Fibroblast of mammary gland (primary cell): ENCODE results near the gene CSAD.

Experiments used
- DNase-seq: peaks from one replicate; pipeline ENCODE4 v3.0.0-alpha.2; 2010; ENCODE audit warnings: low read depth
- H3K4me3 ChIP-seq: 2 replicates; pipeline ENCODE4 v1.5.1; 2011; ENCODE audit warnings: low read depth, mild to moderate bottlenecking, low read length, moderate library complexity; ENCODE audit not compliant: control insufficient read depth
- TF ChIP-seq, protein P1 (sequence below): conservative IDR thresholded peaks from 2 replicates; pipeline ENCODE4 v1.5.1; 2011; ENCODE audit warnings: low read depth, low read length, inconsistent platforms; ENCODE audit not compliant: control insufficient read depth, insufficient read depth

CSAD gene

DNA sequence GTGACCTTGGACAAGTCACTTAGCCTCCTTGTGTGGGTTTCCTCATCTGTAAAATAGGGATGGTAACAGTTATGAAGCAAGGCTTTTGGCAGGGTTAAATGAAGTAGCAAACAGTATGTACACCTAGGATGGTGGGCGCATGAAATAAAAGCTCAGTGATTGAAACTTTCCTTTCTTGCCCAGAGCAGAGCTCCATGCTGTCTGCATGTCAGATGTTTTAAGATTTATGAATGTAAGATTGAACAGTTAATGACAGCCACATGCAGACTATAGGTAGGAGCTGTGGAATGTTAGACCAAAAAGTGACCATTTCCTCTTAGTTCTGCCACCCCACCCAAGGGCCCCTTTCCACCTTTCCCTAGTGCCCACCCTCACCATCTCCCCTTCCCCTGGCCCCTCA lies 14.2 kb upstream of the CSAD start:
- no peak overlapping the region for H3K4me3 ChIP-seq
- no peak for DNase-seq
- TF ChIP-seq, protein P1, sequence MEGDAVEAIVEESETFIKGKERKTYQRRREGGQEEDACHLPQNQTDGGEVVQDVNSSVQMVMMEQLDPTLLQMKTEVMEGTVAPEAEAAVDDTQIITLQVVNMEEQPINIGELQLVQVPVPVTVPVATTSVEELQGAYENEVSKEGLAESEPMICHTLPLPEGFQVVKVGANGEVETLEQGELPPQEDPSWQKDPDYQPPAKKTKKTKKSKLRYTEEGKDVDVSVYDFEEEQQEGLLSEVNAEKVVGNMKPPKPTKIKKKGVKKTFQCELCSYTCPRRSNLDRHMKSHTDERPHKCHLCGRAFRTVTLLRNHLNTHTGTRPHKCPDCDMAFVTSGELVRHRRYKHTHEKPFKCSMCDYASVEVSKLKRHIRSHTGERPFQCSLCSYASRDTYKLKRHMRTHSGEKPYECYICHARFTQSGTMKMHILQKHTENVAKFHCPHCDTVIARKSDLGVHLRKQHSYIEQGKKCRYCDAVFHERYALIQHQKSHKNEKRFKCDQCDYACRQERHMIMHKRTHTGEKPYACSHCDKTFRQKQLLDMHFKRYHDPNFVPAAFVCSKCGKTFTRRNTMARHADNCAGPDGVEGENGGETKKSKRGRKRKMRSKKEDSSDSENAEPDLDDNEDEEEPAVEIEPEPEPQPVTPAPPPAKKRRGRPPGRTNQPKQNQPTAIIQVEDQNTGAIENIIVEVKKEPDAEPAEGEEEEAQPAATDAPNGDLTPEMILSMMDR: no peak

DNA sequence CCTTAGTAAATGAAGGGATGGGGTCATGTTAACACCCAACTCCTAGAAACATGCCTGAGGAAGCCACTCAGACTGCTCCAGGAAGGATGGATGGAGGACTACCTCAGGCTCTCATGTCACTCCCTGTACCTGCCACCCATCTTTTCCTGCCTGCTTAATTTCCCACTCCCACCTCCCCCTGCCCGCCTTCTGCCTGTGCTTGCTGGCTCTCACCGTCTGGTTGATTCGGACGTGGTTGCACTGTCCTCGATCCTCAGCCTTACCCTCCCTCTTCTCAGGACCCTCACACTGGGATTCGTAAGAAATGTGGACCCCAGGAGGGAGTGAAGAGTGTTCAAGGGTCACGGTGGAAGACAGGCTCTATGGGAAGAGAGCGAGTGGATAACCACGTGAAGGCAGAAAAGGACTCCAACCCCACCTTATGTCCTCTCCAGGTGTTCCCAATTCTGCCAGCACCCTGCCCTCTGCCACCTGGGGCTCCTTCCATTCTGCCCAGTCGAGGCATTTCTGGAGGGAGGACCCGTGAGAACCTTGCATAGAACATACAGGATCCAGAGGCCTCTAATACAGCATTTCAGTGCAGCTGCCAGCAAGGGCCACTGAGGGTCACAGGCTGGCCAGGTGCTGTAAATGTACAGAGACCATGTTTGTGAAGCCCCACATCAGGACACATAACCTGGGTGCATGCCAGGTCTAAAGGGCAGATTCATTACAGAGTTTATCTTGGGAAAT lies 13.4 kb upstream of the CSAD start:
- no peak overlapping the region for H3K4me3 ChIP-seq
- DNase-seq: no peak
- TF ChIP-seq, protein P1: no peak

DNA sequence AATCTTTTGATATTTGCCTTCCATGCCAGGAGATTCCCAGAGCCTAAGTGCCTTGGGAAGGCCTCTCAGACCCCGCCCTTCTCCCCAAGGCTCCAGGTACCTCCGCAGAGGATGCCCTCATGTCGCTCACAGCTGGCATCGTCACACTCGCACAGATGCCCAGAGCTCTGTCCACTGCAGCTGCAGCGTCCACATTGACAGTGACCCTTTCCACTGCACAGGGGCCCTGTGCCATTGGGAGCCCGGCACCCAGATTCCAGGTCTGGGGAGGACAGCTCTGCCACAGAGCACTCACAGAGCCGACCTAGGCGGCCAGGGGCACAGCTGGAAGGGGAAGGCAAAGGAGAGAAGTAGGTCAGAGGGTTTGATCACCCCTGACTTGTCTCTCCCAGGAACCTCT lies 12.3 kb upstream of the CSAD start:
- TF ChIP-seq, protein P1: no peak
- DNase-seq: no peak
- no peak overlapping the region for H3K4me3 ChIP-seq

DNA sequence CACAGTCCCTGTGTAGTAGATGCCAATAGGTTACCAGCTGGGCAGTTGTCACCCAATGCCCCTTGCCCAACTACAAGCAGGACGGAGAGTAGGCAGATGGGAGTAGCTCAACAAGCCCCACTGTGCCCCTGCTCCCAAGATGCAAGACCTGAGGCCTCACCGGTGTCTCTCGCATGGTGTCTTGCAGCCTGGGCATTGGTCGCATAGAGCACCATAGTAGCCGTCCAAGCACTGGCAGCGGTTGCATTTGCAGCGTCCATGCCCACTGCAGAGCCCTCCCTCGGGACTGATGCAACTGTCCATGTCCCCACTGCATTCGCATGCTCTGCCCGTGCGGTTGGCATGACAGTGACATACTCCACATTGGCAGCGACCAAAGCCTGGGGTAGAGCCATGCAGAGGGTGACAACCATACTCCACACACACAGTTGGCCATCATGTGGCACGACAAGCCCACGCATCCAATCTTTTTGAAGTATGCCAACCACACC lies 11.9 kb upstream of the CSAD start:
- TF ChIP-seq, protein P1: no peak

DNA sequence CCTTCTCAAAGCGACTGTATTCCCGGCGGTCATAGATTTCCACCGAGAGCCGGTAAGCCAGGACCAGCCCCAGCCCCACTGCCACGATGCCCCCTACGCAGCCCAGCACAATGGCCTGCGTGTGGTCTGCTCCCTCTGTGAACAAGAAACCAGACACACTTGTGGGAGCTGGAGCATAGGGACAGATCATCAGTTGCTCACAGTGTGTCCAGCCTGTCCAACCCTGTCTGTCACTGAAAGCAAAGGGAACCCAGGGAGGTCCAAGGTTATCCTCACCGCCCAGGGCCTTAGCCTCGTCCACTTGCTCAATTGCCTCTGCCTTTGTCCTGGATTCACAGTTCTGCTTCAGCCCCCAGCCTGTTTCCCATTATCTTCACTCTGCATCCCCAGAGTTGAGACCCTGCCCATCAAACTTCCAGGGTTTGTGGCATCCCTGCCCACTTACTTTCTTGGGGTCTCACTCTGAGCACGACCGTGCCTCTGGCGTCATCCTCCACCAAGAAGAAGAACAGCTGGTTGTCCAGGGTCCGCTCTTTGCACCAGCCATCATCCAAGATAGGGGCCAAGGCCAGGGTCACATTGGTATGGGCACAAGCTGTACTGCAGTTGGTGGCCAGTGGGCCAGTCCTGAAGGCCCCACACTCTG lies 11.3 kb upstream of the CSAD start:
- TF ChIP-seq, protein P1: no peak
- no peak for DNase-seq
- H3K4me3 ChIP-seq: no peak overlapping the region

More for the DNA sequence above, 11.9 kb upstream of the CSAD start:
- DNase-seq: no peak
- no peak overlapping the region for H3K4me3 ChIP-seq

DNA sequence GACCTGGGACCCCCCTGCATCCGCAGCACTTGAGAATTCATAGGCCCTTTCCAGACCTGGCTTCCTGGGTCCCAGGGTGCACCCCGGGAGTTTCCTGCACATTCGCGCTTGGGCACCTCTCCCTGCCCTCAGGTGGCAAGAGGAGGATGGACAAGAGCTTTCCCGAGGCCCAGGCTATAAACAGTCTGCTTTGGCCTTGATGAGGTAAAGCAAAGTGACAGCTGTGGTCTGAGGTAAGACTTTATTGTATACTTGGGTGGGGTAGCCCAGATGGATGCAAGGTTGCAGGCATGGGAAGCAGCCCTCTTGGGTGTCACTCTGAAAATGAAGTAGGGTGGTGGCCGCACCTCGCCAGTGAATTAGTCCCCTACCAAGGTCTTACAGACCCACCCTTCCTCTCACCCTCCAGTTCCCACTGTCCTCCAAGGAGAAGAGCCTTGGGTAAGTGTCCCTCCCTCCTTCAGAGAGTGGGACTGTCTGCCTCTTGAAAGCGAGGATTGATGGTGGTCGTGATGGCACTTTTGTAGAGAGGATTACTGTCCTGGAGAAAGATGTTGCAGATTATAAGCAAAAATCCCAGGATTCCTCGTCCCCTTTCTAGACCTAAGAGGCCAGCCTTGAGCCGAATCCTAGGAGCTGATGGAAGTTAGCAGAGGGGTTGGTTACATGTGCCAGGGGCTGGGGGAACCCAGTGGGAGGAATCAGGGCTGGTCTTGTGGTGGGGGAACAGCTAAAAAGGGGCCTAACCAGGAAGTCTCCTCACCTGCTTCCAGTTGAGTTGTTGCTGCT lies 10.6 kb upstream of the CSAD start:
- no peak for DNase-seq
- TF ChIP-seq, protein P1: no peak
- no peak overlapping the region for H3K4me3 ChIP-seq
